HG03354 (cell line): ENCODE measurements around the gene CH25H.
A peak's percentile ranks its signal among the peaks of the same experiment; 100 is the strongest.

Source experiments
- ATAC-seq: cut with Tn5 transposase; IDR thresholded peaks from one replicate; pipeline ENCODE4 v1.9.1; 2021; ENCODE audit warnings: mild to moderate bottlenecking; ENCODE audit not compliant: unreplicated experiment, poor library complexity, severe bottlenecking

Gene CH25H

GRCh38 chr10:89163265-89163995 lies 43.7 kb downstream of the CH25H start:
- peak; percentile 98 for ATAC-seq

- ATAC-seq, result no peak
Measured at GRCh38 chr10:89162596-89162995, 44.5 kb downstream of the CH25H start.

GRCh38 chr10:89160339-89160738 lies 46.8 kb downstream of the CH25H start:
- no peak for ATAC-seq

- no peak for ATAC-seq
Measured at GRCh38 chr10:89159761-89160160, 47.4 kb downstream of the CH25H start.

- ATAC-seq, result no peak
Measured at GRCh38 chr10:89159316-89159715, 47.8 kb downstream of the CH25H start.

- ATAC-seq, result no peak
Measured at GRCh38 chr10:89158446-89158845, 48.7 kb downstream of the CH25H start.

GRCh38 chr10:89156161-89156835 lies 50.8 kb downstream of the CH25H start:
- no peak for ATAC-seq
